HG03025 (cell line): ENCODE data around the gene LDLRAD4.

Experiments used
- ATAC-seq: cut with Tn5 transposase; IDR thresholded peaks from one replicate; pipeline ENCODE4 v1.9.1; 2021; ENCODE audit warnings: mild to moderate bottlenecking, moderate library complexity; ENCODE audit not compliant: unreplicated experiment, low FRiP score

LDLRAD4 gene

GRCh38 chr18:13279181-13280069, 60.9 kb downstream of the LDLRAD4 start:
- peak; percentile 63 for ATAC-seq

DNA sequence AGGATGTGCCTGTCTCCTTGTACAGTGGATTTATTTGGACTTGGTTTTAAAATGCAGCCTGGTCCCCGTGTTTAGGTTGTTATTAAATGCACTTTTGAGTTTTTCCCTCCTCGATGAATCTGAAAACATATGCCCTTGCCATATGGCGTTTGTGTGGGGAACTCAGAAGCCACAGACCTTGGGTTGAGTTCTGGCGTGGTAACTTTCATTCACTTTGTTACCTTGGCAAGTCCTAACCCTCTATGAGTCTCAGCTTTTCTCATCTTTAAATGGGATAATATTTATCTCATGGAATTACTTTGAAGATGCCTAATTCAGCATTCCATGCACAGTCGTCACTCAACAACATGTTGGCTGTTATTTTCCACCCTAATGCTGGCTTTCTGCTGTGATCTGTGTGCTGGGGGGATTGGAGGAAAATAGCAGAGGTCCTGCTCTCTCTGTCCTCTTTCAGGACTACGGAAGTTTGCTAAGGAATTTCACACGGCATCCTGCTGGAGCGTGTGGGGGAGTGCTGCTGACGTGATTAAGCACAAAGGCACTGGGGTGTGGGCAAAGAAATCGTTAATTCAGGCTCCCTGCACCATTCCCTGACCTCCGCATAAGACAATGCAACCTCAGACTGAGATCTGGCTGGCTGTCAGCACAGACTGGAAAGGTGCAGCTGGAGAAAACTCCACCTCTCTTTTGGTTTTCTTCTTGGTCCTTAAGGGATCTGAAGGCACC, 61.7 kb downstream of the LDLRAD4 start:
- ATAC-seq = no peak

GRCh38 chr18:13281406-13281805, 62.8 kb downstream of the LDLRAD4 start:
- no peak for ATAC-seq

GRCh38 chr18:13283746-13284145, 65.2 kb downstream of the LDLRAD4 start:
- ATAC-seq = no peak

DNA sequence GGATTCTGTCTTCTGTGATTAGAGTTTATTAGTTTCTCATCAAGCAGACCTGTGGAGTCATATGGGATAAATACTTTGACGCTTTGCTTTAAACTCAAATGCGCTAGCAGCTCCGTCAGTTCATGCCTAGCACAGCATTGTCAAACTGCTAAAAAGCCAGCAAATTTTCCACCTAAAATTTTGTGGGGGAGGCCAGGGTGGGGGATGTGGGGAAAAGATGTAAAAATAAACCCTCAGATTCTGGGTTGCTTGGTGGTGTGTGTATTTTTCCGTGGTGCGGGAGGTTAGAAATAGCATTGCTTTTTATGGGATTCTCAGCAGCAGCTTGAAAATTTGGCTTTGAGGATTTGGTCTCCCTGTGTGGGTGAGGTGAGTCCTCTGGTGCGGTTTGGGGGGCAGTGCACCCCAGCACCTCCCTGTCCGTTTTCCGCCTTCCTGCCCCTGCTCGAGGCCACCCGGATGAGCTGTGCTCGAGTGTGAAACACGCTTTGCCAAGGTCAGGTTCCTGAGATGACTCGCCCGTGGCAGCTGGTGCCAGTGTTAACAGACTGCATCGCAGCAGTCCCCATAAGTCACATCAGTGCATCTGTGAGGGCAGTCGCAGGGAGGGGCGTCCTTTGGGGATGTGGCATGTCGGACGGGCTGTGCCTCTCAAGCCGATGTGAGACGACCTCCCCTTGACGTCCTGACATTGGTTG, 65.9 kb downstream of the LDLRAD4 start:
- ATAC-seq = no peak

DNA sequence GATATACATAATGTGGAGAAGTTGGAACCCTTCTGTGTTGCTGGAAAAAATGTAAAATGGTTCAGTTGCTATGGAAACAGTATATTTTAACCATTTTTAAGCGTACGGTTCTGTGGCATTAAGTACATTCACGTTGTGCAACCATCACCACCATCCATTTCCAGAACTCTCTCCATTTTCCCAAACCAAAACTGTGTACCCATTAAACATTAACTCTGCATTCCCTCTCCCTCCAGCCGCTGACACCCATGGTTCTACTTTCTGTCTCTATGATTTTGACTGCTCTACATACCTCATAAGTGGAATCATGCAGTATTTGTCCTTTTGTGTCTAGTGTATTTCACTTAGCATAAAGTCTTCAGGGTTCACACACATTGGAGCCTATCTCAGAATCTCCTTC, 67.3 kb downstream of the LDLRAD4 start:
- ATAC-seq = no peak

DNA sequence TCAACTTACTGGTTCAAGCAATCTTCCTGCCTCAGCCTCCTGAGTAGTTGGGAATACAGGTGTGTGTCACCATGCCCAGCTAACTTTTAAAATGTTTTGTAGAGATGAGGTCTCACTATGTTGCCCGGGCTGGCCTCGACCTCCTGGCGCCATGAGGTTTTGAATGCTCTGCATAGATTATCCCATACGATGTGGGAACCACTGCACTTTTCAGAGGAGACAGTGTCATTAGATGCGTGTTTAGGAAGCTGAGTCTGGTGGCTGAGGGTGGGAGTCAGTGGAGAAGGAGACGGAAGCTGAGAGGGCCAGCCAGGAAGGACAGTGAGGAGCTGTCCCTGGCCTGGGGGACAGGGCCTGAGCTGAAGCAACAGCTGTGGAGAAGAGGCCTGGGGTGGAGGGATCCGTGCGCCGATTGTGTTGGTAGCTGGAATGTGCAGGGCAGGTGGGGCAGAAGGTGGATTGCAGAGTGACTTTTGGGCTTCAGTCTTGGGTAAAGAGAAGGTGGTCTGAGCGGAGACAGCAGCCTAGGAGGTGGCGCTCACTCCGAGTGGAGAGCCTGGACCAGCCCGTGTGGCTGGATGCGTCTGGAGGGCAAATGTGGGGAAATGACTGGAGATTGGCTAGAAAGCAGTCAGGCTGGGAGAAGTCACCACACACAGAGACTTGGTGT, 68.0 kb downstream of the LDLRAD4 start:
- ATAC-seq = no peak

- no peak for ATAC-seq
Observed at GRCh38 chr18:13287372-13287771, 68.8 kb downstream of the LDLRAD4 start.

DNA sequence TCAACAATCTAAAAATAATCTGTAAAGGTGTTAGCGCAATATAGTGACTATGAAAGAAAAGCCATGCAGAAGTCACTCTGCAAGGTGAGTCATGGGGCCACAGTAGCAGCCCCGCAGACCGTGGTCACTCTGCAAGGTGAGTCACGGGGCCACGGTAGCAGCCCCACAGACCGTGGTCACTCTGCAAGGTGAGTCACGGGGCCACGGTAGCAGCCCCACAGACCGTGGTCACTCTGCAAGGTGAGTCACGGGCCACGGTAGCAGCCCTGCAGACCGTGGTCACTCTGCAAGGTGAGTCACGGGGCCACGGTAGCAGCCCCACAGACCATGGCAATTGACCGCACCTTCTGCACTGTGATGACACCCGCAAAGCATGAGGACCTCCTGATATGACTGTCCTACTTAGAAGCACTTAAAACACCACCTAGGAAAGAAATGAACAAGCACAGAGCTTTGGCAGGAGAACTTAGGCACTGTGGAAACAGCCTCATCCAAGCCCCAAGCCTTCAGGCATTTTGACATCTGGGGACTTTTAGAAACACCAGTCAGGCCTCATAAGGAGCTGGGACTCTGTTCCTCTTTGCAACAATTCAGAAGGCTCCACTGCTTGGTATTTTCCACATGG, 70.1 kb downstream of the LDLRAD4 start:
- no peak for ATAC-seq

DNA sequence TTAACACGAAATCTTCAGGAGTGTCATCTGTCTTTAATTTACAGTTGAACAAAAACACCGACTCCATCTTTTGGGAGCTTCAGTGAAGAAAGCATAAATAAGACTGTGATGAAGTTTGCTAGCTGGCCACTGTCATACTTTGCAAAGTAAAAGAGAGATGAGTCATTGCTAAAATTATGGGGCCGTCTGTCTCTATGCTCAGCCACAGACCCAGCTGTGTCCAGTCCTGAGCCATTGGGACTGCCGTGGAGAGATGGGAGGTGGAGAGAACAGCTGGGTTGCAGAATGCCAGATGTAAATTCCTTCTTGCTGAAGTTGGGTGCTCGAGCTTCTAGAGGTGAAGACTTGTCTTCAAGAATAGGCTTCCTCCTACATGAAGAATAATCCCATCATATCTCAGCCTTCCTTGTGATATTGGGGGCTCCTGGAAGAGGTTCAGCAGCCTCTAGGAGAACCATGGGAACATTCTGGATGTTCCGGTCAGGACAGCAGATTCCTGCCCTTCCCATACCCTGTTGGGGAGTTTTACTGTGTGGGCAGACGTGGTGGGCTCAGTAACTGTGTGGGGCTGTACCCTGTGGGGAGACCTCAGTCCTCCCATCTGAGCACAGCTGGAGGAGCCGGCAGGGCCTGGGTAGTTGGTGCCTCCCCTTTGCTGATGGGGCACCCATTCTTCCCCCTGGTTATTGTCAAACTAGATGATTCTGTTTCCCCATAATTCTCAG, 71.1 kb downstream of the LDLRAD4 start:
- no peak for ATAC-seq

DNA sequence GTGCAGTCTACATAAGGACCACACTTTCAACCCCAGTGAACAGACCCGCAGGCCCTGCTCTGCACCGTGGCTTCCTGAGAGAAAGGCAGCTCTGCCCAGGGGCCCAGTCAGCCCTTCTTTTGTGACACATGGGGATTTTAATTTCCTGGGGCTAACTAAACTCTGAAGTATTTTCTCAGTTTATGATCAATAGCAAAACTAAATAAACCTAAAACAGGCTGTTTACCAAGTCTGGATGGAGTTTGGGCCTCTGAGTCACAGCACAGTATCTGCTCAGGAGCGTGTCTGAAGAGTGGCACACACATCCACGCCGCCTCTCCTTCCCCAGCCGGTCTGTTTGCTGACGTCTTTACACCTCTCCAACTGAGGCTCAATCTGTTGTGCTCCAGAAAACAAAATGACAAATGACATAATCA, 72.3 kb downstream of the LDLRAD4 start:
- no peak for ATAC-seq

- ATAC-seq = no peak
Observed at GRCh38 chr18:13291299-13291698, 72.7 kb downstream of the LDLRAD4 start.

DNA sequence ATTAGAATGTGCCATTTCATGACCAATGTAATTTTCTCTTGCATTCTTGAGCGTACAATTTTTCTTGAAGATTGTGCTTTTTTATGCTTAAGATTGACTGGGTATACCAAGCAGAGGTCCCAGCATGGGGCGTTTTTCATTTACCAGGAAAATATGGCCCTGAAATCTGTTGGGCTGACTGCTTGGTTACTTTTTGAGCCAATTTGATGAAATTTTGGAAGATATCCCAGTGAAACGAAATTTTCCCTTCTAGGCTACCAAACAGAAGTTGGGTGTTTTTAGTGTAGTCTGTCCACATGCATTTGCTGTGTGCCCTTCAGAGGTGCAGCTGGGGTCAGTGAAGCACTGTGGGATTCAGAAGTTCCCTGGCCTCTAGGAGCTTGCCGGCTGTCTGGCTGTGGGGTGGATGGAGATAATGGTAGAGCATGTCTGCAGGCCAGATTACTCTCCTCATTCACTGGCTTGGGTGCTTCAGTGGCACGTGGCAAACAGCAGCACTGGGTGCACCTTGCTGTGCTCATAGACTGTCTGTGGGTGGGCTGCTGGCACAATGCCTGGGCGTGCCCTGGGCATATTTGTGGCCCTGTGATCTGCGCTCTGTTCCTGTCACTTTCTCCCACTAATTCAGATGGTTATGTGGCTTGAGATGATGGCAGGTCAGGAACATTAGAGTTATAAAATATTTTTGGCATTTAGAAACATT, 73.3 kb downstream of the LDLRAD4 start:
- no peak for ATAC-seq

- no peak for ATAC-seq
Observed at GRCh38 chr18:13292736-13293135, 74.2 kb downstream of the LDLRAD4 start.

DNA sequence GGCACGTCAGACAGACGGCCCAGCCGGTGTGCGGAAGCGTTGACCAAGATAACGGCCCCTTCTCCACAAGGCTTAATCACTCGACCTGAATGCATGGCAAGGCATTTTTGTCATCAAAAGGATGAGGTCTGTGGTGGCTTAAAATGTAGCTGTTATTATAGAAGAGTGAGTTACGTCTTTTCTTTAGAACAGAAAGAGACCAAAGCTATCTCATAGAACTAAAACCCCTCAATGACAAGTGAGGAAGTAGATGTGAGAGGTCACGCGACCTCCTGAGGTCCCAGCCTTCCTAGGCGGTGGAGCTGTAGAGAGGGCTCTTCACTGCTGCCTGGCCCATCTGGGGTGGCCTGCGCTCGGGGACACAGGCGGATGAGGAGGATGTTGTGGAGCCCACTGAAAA, 75.7 kb downstream of the LDLRAD4 start:
- ATAC-seq = no peak

DNA sequence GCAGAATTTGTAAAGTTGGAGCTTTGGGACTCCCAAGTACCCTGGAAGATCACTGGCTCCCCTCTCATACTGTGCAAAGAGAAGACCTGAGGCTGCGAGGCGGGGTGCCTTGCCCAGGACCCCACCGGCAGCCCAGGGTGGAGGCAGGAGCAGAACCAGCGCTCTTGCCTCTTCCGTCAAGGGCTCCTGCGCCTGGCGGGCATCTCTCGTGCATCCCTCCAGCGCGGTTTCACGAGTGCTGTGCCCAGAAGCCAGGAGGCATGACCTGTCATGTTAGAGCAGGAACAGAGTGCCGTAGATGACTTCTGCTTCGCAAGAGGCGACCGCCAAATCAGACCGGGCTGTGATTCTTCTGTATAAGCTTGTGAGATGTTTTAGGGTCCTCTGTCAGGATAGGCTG, 77.3 kb downstream of the LDLRAD4 start:
- no peak for ATAC-seq

DNA sequence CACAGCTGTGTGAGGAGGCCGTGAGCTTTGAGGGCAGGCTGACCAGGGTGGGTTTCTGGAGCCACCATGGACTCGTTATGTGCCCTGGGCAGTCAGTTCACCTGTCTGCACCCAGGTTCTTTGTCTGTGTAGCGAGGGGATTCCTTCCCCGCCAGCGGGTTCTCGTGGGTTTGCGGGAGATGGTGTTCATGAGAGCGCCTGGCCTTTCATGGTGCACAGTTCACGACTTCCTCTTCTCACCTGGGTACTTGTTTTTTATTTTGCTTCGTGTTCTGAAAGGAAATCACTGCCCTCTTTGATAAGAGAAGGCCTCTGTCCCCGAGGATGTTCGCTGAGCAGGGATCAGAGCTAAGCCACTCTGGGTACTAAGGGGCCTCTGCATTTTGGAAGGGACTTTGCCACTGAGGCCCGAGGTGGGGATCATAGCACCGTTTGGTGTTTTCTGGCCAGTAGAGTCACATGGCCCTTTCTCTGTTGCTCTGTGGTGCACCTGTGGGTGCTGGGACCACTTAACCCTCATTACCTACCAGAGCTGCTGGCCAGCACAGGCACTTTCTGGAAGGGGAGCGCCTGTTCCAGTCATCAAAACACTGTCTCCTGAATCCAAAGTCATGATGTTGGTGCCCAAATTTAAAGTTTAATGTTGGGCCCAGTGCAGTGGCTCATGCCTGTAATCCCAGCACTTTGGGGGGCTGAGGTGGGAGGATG, 78.5 kb downstream of the LDLRAD4 start:
- ATAC-seq = no peak

GRCh38 chr18:13298262-13298661, 79.7 kb downstream of the LDLRAD4 start:
- ATAC-seq = no peak
